HepG2 (cell line): ENCODE results near the gene PLEKHA8. TPM values are rescaled to one million over a fixed set of nuclear protein-coding genes. Genes with fewer than 3 reads are reported as not detected.

Experiments
- CHD2 ChIP-seq: IDR thresholded peaks from 2 replicates; pipeline ENCODE4 v1.6.1; 2011; ENCODE audit warnings: low read depth, low read length, improper control_type of control experiment
- HNRNPL ChIP-seq: fragments of 200-400 bp; formaldehyde crosslinking; IDR thresholded peaks from 2 replicates; pipeline ENCODE4 v1.6.1; 2017; ENCODE audit warnings: mild to moderate bottlenecking, low read depth, low read length
- KDM4B ChIP-seq: sonication (generic); formaldehyde crosslinking; IDR thresholded peaks from 2 replicates; pipeline ENCODE4 v1.4.0; 2020; ENCODE audit warnings: missing genetic modification reagents
- KLF13 ChIP-seq: sonication (generic); formaldehyde crosslinking; IDR thresholded peaks from 2 replicates; pipeline ENCODE4 v1.4.0; 2020; ENCODE audit warnings: mild to moderate bottlenecking, missing genetic modification reagents
- MIER2 ChIP-seq: IDR thresholded peaks from 2 replicates; pipeline ENCODE4 v1.6.1; 2016; ENCODE audit warnings: missing biosample characterization, missing genetic modification reagents
- NBN ChIP-seq: fragments of 450-650 bp; conservative IDR thresholded peaks from 2 replicates; pipeline ENCODE4 v1.6.1; 2017
- NCOR1 ChIP-seq: fragments of 200-600 bp; sonication (generic); IDR thresholded peaks from 2 replicates; pipeline ENCODE4 v1.7.0; 2017; ENCODE audit warnings: antibody characterized with exemption, low read length, borderline replicate concordance
- NFATC3 ChIP-seq: sonication (generic); formaldehyde crosslinking; IDR thresholded peaks from 2 replicates; pipeline ENCODE4 v1.5.1; 2020; ENCODE audit warnings: mild to moderate bottlenecking, missing genetic modification reagents
- NFRKB ChIP-seq: fragments of 450-650 bp; IDR thresholded peaks from 2 replicates; pipeline ENCODE4 v1.6.1; 2017
- NR2C2 ChIP-seq: sonication (generic); formaldehyde crosslinking; IDR thresholded peaks from 2 replicates; pipeline ENCODE4 v1.4.0; 2020; ENCODE audit warnings: missing genetic modification reagents, mild to moderate bottlenecking, moderate library complexity, borderline replicate concordance
- PATZ1 ChIP-seq: sonication (generic); formaldehyde crosslinking; IDR thresholded peaks from 2 replicates; pipeline ENCODE4 v1.4.0; 2020; ENCODE audit warnings: missing genetic modification reagents
- PRPF4 ChIP-seq: fragments of 200-400 bp; formaldehyde crosslinking; IDR thresholded peaks from 2 replicates; pipeline ENCODE4 v1.6.1; 2016; ENCODE audit warnings: low read length, low read depth; ENCODE audit not compliant: poor library complexity, severe bottlenecking
- SPEN ChIP-seq: sonication (generic); formaldehyde crosslinking; IDR thresholded peaks from 2 replicates; pipeline ENCODE4 v1.5.1; 2020; ENCODE audit warnings: low read depth, mild to moderate bottlenecking, missing genetic modification reagents
- STAT5B ChIP-seq: sonication (generic); formaldehyde crosslinking; IDR thresholded peaks from 2 replicates; pipeline ENCODE4 v1.4.0; 2020; ENCODE audit warnings: missing genetic modification reagents
- TAF1 ChIP-seq: sonication (generic); formaldehyde crosslinking; IDR thresholded peaks from 2 replicates; pipeline ENCODE4 v1.4.0; 2020; ENCODE audit warnings: missing genetic modification reagents
- TCF12 ChIP-seq, 2 experiments: fragments of 450-650 bp in 1 of 2; sonication (generic) in 1 of 2; formaldehyde crosslinking in 1 of 2; IDR thresholded peaks; 2 replicates each; pipeline versions ENCODE4 v1.6.1 to v1.8.0; 2017 to 2022; ENCODE audit warnings: antibody characterized with exemption in 1 of 2, mild to moderate bottlenecking in 1 of 2, missing genetic modification reagents in 1 of 2, moderate library complexity in 1 of 2
- TCF7L2 ChIP-seq: IDR thresholded peaks from 2 replicates; pipeline ENCODE4 v1.6.1; 2011; ENCODE audit warnings: mild to moderate bottlenecking, low read depth, low read length, moderate library complexity
- ZFP37 ChIP-seq: sonication (generic); formaldehyde crosslinking; IDR thresholded peaks from 2 replicates; pipeline ENCODE4 v1.4.0; 2020; ENCODE audit warnings: missing genetic modification reagents, borderline replicate concordance
- ZFX ChIP-seq: sonication (generic); formaldehyde crosslinking; IDR thresholded peaks from 2 replicates; pipeline ENCODE4 v1.4.0; 2020; ENCODE audit warnings: mild to moderate bottlenecking, low read depth, missing genetic modification reagents, moderate library complexity
- ZNF296 ChIP-seq: sonication (generic); formaldehyde crosslinking; conservative IDR thresholded peaks from 2 replicates; pipeline ENCODE4 v1.5.0; 2020; ENCODE audit warnings: mild to moderate bottlenecking, missing genetic modification reagents
- ZNF589 ChIP-seq: sonication (generic); formaldehyde crosslinking; conservative IDR thresholded peaks from 2 replicates; pipeline ENCODE4 v1.8.0; 2022; ENCODE audit warnings: mild to moderate bottlenecking, moderate library complexity, missing genetic modification reagents
- ZNF710 ChIP-seq: sonication (generic); formaldehyde crosslinking; IDR thresholded peaks from 2 replicates; pipeline ENCODE4 v1.5.0; 2020; ENCODE audit warnings: mild to moderate bottlenecking, missing genetic modification reagents, borderline replicate concordance
- ZNF792 ChIP-seq: IDR thresholded peaks from 2 replicates; pipeline ENCODE4 v1.6.1; 2016
- polyA plus RNA-seq, 8 experiments: library from polyadenylated mRNA; depleted of rRNA in 3 of 8; stranded (reverse) in 7 of 8; unstranded in 1 of 8; fragments of >200 nt; fragmentation: Illumina TruSeq in 4 of 8; extraction: Trizol in 4 of 8; gene quantifications; 2 replicates each; pipeline versions ENCODE4 v1.2.1 to v1.2.3, GENCODE V29; 2011 to 2016; ENCODE audit warnings: low read depth in 4 of 8, missing spikeins in 1 of 8, mixed read lengths in 1 of 8; ENCODE audit not compliant: insufficient read depth in 1 of 8
- total RNA-seq, 5 experiments: library from RNA; depleted of rRNA; stranded (reverse); fragments of >200 nt; fragmentation: Illumina TruSeq; extraction: Trizol; gene quantifications; 2 replicates each; pipeline ENCODE4 v1.2.3, GENCODE V29; 2016; ENCODE audit warnings: low read depth in 1 of 5
- TF ChIP-seq, protein P1 (sequence below): IDR thresholded peaks from 2 replicates; pipeline ENCODE4 v1.6.1; 2016; ENCODE audit warnings: low read depth, control low read depth
- TF ChIP-seq, protein P2 (sequence below): sonication (generic); formaldehyde crosslinking; IDR thresholded peaks from 2 replicates; pipeline ENCODE4 v1.8.1; 2023; ENCODE audit warnings: mild to moderate bottlenecking, missing genetic modification reagents, borderline replicate concordance
- TF ChIP-seq, protein P3 (sequence below): sonication (generic); formaldehyde crosslinking; IDR thresholded peaks from 2 replicates; pipeline ENCODE4 v1.4.0; 2020; ENCODE audit warnings: mild to moderate bottlenecking, missing genetic modification reagents

The PLEKHA8 gene
- total and polyA plus RNA-seq, 2 of the 13 experiments (the other 11 are each of a cell fraction or from before 2014, with no cell fraction given) = 12.5 to 26.4 TPM

- TF ChIP-seq SPEN (CRISPR knock-in tag) = no peak
- TF ChIP-seq NBN = no peak
- no peak for TF ChIP-seq KDM4B
- TF ChIP-seq NFRKB = no peak
- TF ChIP-seq TCF7L2 = no peak
- no peak for TF ChIP-seq TAF1 (CRISPR knock-in tag)
- no peak for TF ChIP-seq KLF13 (CRISPR knock-in tag)
- TF ChIP-seq NCOR1 = 0 out of 2 replicates have a peak, but pooled peaks have one; percentile 42
- TF ChIP-seq ZNF296 = no peak
- no peak for TF ChIP-seq NFATC3
- no peak for TF ChIP-seq PRPF4
- TF ChIP-seq MIER2 = no peak
- peak; percentile 33; the same call in 1 of the 2 replicates for TF ChIP-seq ZNF710 (CRISPR knock-in tag)
- TF ChIP-seq ZNF589 (CRISPR knock-in tag) = no peak
- TF ChIP-seq HNRNPL = no peak
- TF ChIP-seq STAT5B (CRISPR knock-in tag) = no peak
- TF ChIP-seq ZNF792 = 0 out of 2 replicates have a peak, but pooled peaks have one; percentile 36
- no peak for TF ChIP-seq ZFP37 (CRISPR knock-in tag)
- TF ChIP-seq NR2C2 (CRISPR knock-in tag) = no peak
- TF ChIP-seq PATZ1 = no peak
- no peak for TF ChIP-seq CHD2
- TF ChIP-seq, protein P1, sequence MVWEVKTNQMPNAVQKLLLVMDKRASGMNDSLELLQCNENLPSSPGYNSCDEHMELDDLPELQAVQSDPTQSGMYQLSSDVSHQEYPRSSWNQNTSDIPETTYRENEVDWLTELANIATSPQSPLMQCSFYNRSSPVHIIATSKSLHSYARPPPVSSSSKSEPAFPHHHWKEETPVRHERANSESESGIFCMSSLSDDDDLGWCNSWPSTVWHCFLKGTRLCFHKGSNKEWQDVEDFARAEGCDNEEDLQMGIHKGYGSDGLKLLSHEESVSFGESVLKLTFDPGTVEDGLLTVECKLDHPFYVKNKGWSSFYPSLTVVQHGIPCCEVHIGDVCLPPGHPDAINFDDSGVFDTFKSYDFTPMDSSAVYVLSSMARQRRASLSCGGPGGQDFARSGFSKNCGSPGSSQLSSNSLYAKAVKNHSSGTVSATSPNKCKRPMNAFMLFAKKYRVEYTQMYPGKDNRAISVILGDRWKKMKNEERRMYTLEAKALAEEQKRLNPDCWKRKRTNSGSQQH = no peak
- no peak for TF ChIP-seq TCF12 (IDR thresholded peaks at IDR 0.05)
- TF ChIP-seq TCF12 (CRISPR knock-in tag; IDR thresholded peaks at IDR 0.05) = no peak
- TF ChIP-seq, protein P2, sequence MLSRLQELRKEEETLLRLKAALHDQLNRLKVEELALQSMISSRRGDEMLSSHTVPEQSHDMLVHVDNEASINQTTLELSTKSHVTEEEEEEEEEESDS (CRISPR knock-in tag) = no peak
- no peak for TF ChIP-seq ZFX (CRISPR knock-in tag)
- TF ChIP-seq, protein P3, sequence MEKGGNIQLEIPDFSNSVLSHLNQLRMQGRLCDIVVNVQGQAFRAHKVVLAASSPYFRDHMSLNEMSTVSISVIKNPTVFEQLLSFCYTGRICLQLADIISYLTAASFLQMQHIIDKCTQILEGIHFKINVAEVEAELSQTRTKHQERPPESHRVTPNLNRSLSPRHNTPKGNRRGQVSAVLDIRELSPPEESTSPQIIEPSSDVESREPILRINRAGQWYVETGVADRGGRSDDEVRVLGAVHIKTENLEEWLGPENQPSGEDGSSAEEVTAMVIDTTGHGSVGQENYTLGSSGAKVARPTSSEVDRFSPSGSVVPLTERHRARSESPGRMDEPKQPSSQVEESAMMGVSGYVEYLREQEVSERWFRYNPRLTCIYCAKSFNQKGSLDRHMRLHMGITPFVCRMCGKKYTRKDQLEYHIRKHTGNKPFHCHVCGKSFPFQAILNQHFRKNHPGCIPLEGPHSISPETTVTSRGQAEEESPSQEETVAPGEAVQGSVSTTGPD = no peak
These were observed 134.5 kb downstream of the PLEKHA8 start (continued) for GRCh38 chr7:30162622-30163124.
